Activated CD4-positive, alpha-beta memory T cell treated with anti-CD3 and anti-CD28 coated beads, Interleukin-2, amount 10 ng/mL, durations not matched to agents 7 days and 5 days (primary cell): ENCODE measurements around the gene CISTR. TPM values are rescaled to one million over a fixed set of nuclear protein-coding genes. Genes with fewer than 3 reads are reported as not detected.
A peak's percentile ranks its signal among the peaks of the same experiment; 100 is the strongest.

Source experiments
- CTCF ChIA-PET: fragments of 350-600 bp; sonication (Branson Sonifier 250); formaldehyde crosslinking; loops from one replicate; lab custom pipeline; 2021; ENCODE audit warnings: antibody characterized with exemption, inconsistent platforms; lab: Charles Lee
- POLR2A ChIA-PET: fragments of 350-600 bp; sonication (Branson Sonifier 250); formaldehyde crosslinking; loops from one replicate; lab custom pipeline; 2021; ENCODE audit warnings: antibody characterized with exemption; lab: Charles Lee
- DNase-seq: peaks from one replicate; pipeline ENCODE4 v3.0.0-alpha.2; 2020
- H3K27ac Mint-ChIP-seq: one replicate; pipeline ENCODE4 v1.8.0; 2021; ENCODE audit warnings: mild to moderate bottlenecking, mixed read lengths
- H3K27me3 Mint-ChIP-seq: one replicate; pipeline ENCODE4 v1.8.0; 2021; ENCODE audit warnings: mixed read lengths
- H3K36me3 Mint-ChIP-seq: one replicate; pipeline ENCODE4 v1.8.0; 2021; ENCODE audit warnings: low read depth, mixed read lengths
- H3K4me1 Mint-ChIP-seq: one replicate; pipeline ENCODE4 v1.8.0; 2021; ENCODE audit warnings: mixed read lengths
- H3K4me3 Mint-ChIP-seq: one replicate; pipeline ENCODE4 v1.8.0; 2021; ENCODE audit warnings: mild to moderate bottlenecking, mixed read lengths
- H3K9me3 Mint-ChIP-seq: one replicate; pipeline ENCODE4 v1.8.0; 2021; ENCODE audit warnings: mixed read lengths
- total RNA-seq, 2 experiments: library from RNA; stranded (reverse); gene quantifications; one replicate each; pipeline ENCODE4 v1.2.3, GENCODE V29; 2021

CISTR gene
- total RNA-seq, 2 experiments from 2014 or later: not detected

- Mint-ChIP-seq H3K27ac (no peak overlapping the region), H3K27me3 (peaks cover 45% of the 10 kb centered on the region), H3K36me3 (no peaks in the 10 kb centered on the region), H3K9me3 (no peaks in the 10 kb centered on the region), H3K4me1 (peaks cover 16% of the 10 kb centered on the region), H3K4me3 (no peak overlapping the region)
- DNase-seq: no peak
- ChIA-PET POLR2A (interaction anchor here (0.6 kb wide), 1 partner anchor 10 kb away, joined by 3 read pairs; no protein-coding TSS in a partner anchor), CTCF (interaction anchor here (1.1 to 2.1 kb wide), 5 partner anchors 9 to 81 kb away, joined by 3 to 10 read pairs (median 5); partner anchors contain the start of gene CALCOCO1)
These were observed 14.5 kb downstream of the CISTR start for GRCh38 chr12:53737093-53737808.

GRCh38 chr12:53736592-53736991, 15.2 kb downstream of the CISTR start:
- no peak for DNase-seq
- no peak overlapping the region for H3K4me3 Mint-ChIP-seq
- peaks cover 16% of the 10 kb centered on the region for H3K4me1 Mint-ChIP-seq
- ChIA-PET CTCF (interaction anchor here (1.1 to 2.1 kb wide), 3 partner anchors 9 to 81 kb away, joined by 3 to 9 read pairs (median 5); no protein-coding TSS in a partner anchor), POLR2A (no interaction called here)
- no peak overlapping the region for H3K27ac Mint-ChIP-seq
- no peaks in the 10 kb centered on the region for H3K36me3 Mint-ChIP-seq
- H3K9me3 Mint-ChIP-seq: no peaks in the 10 kb centered on the region
- H3K27me3 Mint-ChIP-seq: peaks cover 43% of the 10 kb centered on the region

- DNase-seq: no peak
- Mint-ChIP-seq H3K36me3 (no peaks in the 10 kb centered on the region), H3K27ac (no peak overlapping the region), H3K4me3 (no peak overlapping the region), H3K4me1 (peaks cover 16% of the 10 kb centered on the region), H3K9me3 (no peaks in the 10 kb centered on the region), H3K27me3 (peaks cover 43% of the 10 kb centered on the region)
- ChIA-PET POLR2A (no interaction called here), CTCF (interaction anchor here (0.7 to 10.0 kb wide), 3 partner anchors 10 to 226 kb away, joined by 3 to 154 read pairs (median 5); no protein-coding TSS in a partner anchor)
These were observed 16.2 kb downstream of the CISTR start for GRCh38 chr12:53735556-53735955.

DNA sequence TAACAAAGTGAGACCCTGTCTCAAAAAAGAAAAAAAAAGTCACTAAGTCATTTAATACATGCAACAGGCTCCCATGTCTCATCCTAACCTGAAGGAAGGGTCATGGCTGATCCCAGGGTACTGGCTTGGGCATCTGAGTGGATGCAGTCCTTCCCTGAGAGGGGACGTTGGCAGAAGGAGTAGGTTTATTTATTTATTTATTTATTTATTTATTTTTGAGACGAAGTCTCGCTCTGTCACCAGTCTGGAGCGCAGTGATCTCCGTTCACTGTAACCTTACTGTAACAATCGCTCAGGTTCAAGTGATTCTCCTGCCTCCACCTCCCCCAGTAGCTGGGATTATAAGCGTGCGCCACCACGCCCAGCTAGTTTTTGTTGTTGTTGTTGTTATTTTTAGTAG, 17.4 kb downstream of the CISTR start:
- Mint-ChIP-seq H3K36me3 (no peaks in the 10 kb centered on the region), H3K4me3 (no peak overlapping the region), H3K27me3 (peaks cover 39% of the 10 kb centered on the region), H3K27ac (no peak overlapping the region), H3K4me1 (peaks cover 13% of the 10 kb centered on the region), H3K9me3 (no peaks in the 10 kb centered on the region)
- CTCF ChIA-PET: interaction anchor here (1.0 to 10.0 kb wide), 4 partner anchors 11 to 32 kb away, joined by 3 to 154 read pairs (median 3); no protein-coding TSS in a partner anchor
- DNase-seq: no peak
- POLR2A ChIA-PET: interaction anchor here (0.6 kb wide), 1 partner anchor 246 kb away, joined by 3 read pairs; no protein-coding TSS in a partner anchor

- Mint-ChIP-seq H3K27me3 (peaks cover 33% of the 10 kb centered on the region), H3K4me1 (peaks cover 7% of the 10 kb centered on the region), H3K36me3 (no peaks in the 10 kb centered on the region), H3K27ac (no peak overlapping the region), H3K9me3 (no peaks in the 10 kb centered on the region), H3K4me3 (no peak overlapping the region)
- POLR2A ChIA-PET: no interaction called here
- CTCF ChIA-PET: interaction anchor here (0.8 to 10.0 kb wide), 6 partner anchors 11 to 58 kb away, joined by 3 to 154 read pairs (median 3); partner anchors contain the start of gene ATP5MC2
- DNase-seq: no peak
These were observed 18.0 kb downstream of the CISTR start for GRCh38 chr12:53733807-53734200.

GRCh38 chr12:53733051-53733806, 18.6 kb downstream of the CISTR start:
- CTCF ChIA-PET: interaction anchor here (0.8 to 10.0 kb wide), 7 partner anchors 12 to 58 kb away, joined by 3 to 154 read pairs (median 3); partner anchors contain the start of gene ATP5MC2
- Mint-ChIP-seq H3K9me3 (no peaks in the 10 kb centered on the region), H3K4me3 (no peak overlapping the region), H3K36me3 (no peaks in the 10 kb centered on the region), H3K27ac (no peak overlapping the region), H3K27me3 (peaks cover 29% of the 10 kb centered on the region), H3K4me1 (peaks cover 10% of the 10 kb centered on the region)
- POLR2A ChIA-PET: no interaction called here
- no peak for DNase-seq

- Mint-ChIP-seq H3K4me1 (peaks cover 31% of the 10 kb centered on the region), H3K36me3 (peaks cover 4% of the 10 kb centered on the region), H3K4me3 (no peak overlapping the region), H3K27me3 (peaks cover 3% of the 10 kb centered on the region), H3K9me3 (no peaks in the 10 kb centered on the region), H3K27ac (no peak overlapping the region)
- CTCF ChIA-PET: interaction anchor here (1.5 to 10.0 kb wide), 3 partner anchors 11 to 28 kb away, joined by 4 to 154 read pairs (median 7); no protein-coding TSS in a partner anchor
- no peak for DNase-seq
- POLR2A ChIA-PET: no interaction called here
These were observed 22.1 kb downstream of the CISTR start for GRCh38 chr12:53729644-53730043.

- H3K27ac Mint-ChIP-seq: peak overlapping the region; percentile 69
- H3K4me1 Mint-ChIP-seq: peaks cover 27% of the 10 kb centered on the region
- DNase-seq: no peak
- H3K27me3 Mint-ChIP-seq: no peaks in the 10 kb centered on the region
- H3K9me3 Mint-ChIP-seq: no peaks in the 10 kb centered on the region
- peaks cover 4% of the 10 kb centered on the region for H3K36me3 Mint-ChIP-seq
- ChIA-PET CTCF (interaction anchor here (1.4 to 10.0 kb wide), 4 partner anchors 10 to 52 kb away, joined by 4 to 154 read pairs (median 6); partner anchors contain the start of gene ATP5MC2), POLR2A (interaction anchor here (0.6 to 2.4 kb wide), 7 partner anchors 9 to 56 kb away, joined by 3 to 13 read pairs (median 3); partner anchors contain the start of gene ATP5MC2)
- H3K4me3 Mint-ChIP-seq: peak overlapping the region; percentile 87
These were observed 23.6 kb downstream of the CISTR start for GRCh38 chr12:53728206-53728605.

DNA sequence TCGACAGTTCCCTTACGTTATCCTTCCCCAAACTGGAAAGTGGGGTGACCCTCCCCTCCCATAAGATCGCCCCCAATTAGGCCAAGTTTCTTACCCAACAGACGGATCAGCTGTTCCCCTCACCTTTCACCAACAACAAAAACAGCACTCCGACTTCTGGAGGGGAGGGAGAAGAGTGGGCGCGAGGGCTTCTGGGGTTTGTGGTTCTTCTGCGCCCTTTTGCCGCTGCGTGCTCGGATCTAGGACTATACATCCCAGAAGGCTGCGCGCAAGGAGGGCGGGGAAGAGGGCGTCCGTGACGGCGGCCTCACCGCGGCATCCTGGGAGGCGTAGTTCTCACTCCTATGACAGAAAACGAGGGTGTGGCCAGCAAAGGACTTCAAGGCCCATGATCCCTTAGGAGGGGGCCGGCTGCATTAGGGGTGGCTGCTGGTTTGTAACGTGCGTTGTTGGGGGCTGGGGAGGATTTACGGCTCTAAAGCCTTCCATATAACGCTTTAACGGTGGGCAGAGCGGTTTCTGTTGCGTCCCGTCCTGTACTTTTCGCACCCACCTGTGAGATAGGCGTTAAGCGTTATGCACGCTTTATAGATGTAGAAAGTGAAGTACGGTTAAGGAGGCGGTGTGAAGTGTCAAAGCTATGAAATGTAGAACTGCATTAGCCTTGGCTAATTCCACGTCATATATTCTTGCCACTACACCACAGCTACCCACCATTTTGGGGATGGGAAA, 24.3 kb downstream of the CISTR start, which contains the start of gene CALCOCO1:
Gene CALCOCO1, minus strand, starts transcription at position 143 of the 732 bp plus-strand sequence. CDS start 2,210 bp downstream, outside the sequence.
- Mint-ChIP-seq H3K36me3 (peaks cover 9% of the 10 kb centered on the region), H3K4me3 (peak within 1 kb of the TSS; percentile 87), H3K9me3 (no peaks in the 10 kb centered on the region), H3K27ac (peak within 1 kb of the TSS; percentile 69), H3K27me3 (no peaks in the 10 kb centered on the region), H3K4me1 (peaks cover 33% of the 10 kb centered on the region)
- peak; percentile 98 for DNase-seq
- POLR2A ChIA-PET: interaction anchor here (0.9 to 2.4 kb wide), 6 partner anchors 8 to 55 kb away, joined by 3 to 13 read pairs (median 4); partner anchors contain the start of gene ATP5MC2
- CTCF ChIA-PET: interaction anchor here (1.2 to 10.0 kb wide), 6 partner anchors 11 to 52 kb away, joined by 3 to 154 read pairs (median 6); partner anchors contain the start of gene ATP5MC2

DNA sequence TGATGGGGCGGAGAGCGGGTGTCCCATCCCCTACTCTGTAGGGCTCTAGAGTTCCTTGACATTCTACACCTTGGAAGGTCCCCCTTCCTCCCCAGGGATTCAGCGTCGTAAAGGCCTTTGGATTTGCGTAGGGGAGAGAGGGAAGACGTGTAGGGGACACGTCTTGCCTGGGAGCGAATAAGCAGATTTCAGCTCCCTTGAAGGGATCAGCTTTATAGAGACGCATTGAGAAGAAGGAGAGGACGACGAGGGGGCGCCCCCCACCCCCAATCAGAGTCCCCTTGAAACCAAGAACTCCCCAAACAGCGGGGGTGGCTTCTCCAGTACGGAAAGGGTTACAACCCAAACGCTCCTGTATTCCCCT, 24.9 kb downstream of the CISTR start:
- Mint-ChIP-seq H3K9me3 (no peaks in the 10 kb centered on the region), H3K4me3 (peak overlapping the region; percentile 87), H3K36me3 (peaks cover 10% of the 10 kb centered on the region), H3K4me1 (peaks cover 33% of the 10 kb centered on the region), H3K27ac (peak overlapping the region; percentile 69), H3K27me3 (no peaks in the 10 kb centered on the region)
- ChIA-PET POLR2A (interaction anchor here (0.9 to 2.4 kb wide), 3 partner anchors 17 to 226 kb away, joined by 3 to 13 read pairs (median 3); partner anchors contain the start of gene ATP5MC2), CTCF (interaction anchor here (0.7 to 10.0 kb wide), 5 partner anchors 18 to 489 kb away, joined by 3 to 154 read pairs (median 4); no protein-coding TSS in a partner anchor)
- no peak for DNase-seq

DNA sequence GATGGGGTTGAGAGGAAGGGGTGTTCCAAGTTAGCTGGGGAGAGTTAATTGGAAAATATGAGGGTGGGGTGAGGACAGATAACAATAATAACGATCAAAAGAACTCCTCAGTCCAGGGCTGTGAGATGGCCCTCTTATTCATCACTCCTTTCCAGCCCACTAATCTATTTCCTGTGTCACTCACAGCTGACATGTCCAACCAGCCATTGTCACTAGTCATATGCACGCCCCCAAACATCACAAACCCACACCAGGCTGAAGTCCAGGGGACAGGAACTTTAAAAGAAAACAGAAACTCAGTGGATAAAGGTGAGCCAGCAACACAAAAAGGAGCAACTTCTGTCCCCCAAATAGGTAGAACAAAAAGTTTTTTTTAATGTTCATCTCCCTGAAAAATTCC, 25.4 kb downstream of the CISTR start:
- Mint-ChIP-seq H3K27me3 (no peaks in the 10 kb centered on the region), H3K4me1 (peaks cover 33% of the 10 kb centered on the region), H3K4me3 (peak overlapping the region; percentile 87), H3K27ac (peak overlapping the region; percentile 51), H3K9me3 (no peaks in the 10 kb centered on the region), H3K36me3 (peaks cover 16% of the 10 kb centered on the region)
- ChIA-PET CTCF (interaction anchor here (0.7 to 10.0 kb wide), 5 partner anchors 8 to 489 kb away, joined by 3 to 154 read pairs (median 4); no protein-coding TSS in a partner anchor), POLR2A (interaction anchor here (0.6 to 2.4 kb wide), 4 partner anchors 17 to 226 kb away, joined by 3 to 13 read pairs (median 3); partner anchors contain the start of gene ATP5MC2)
- DNase-seq: peak; percentile 33
